Peyer's patch (tissue), 4 donors: ENCODE results near the gene KCNE2.

ENCODE experiments used
- CTCF ChIP-seq, 6 experiments: fragments of 450-650 bp in 4 of 6; fragments of 200-600 bp in 2 of 6; sonication (generic) in 1 of 6; IDR thresholded peaks; one replicate each; pipeline ENCODE4 v1.5.1; 2017 to 2019; ENCODE audit warnings: antibody characterized with exemption in 6 of 6, mild to moderate bottlenecking in 3 of 6, moderate library complexity in 1 of 6
- POLR2A ChIP-seq, 2 donors: fragments of 450-650 bp; IDR thresholded peaks; one replicate each; pipeline ENCODE4 v1.5.1; 2017; ENCODE audit warnings: antibody characterized with exemption in 2 of 2, mild to moderate bottlenecking in 2 of 2, moderate library complexity in 2 of 2

- TF ChIP-seq POLR2A (IDR thresholded peaks at IDR 0.05) (no peak), CTCF (IDR thresholded peaks at IDR 0.05) (no peak)
Measured at GRCh38 chr21:34345091-34345871, 18.5 kb upstream of the KCNE2 start.
